Breast epithelium (tissue), 4 donors: ENCODE results near the gene ARF3. TPM values are rescaled to one million over a fixed set of nuclear protein-coding genes. Genes with fewer than 3 reads are reported as not detected.

Experiments used
- DNase-seq, 2 donors: peaks; one replicate each; pipeline ENCODE4 v3.0.0-alpha.2; 2019; ENCODE audit warnings: low spot score in 2 of 2
- H3K27ac ChIP-seq, 2 donors: fragments of 200-600 bp; sonication (generic) in 1 of 2; one replicate each; pipeline ENCODE4 v1.5.1; 2016 to 2019; ENCODE audit warnings: mild to moderate bottlenecking in 1 of 2
- H3K27me3 ChIP-seq, 2 donors: fragments of 200-600 bp; sonication (generic) in 1 of 2; one replicate each; pipeline versions ENCODE4 v1.5.1 to v1.6.0; 2017 to 2019; ENCODE audit warnings: control low read depth in 1 of 2, mild to moderate bottlenecking in 1 of 2
- H3K36me3 ChIP-seq: fragments of 200-600 bp; one replicate; pipeline ENCODE4 v1.5.1; 2019
- H3K4me1 ChIP-seq, 2 donors: fragments of 200-600 bp; sonication (generic); one replicate each; pipeline ENCODE4 v1.5.1; 2016 to 2019; ENCODE audit warnings: control low read depth in 1 of 2
- H3K4me3 ChIP-seq, 3 donors: fragments of 200-600 bp; sonication (generic); 1 replicate in 2 of 3; 2 replicates in 1 of 3; pipeline ENCODE4 v1.5.1; 2016 to 2019; ENCODE audit warnings: mild to moderate bottlenecking in 3 of 3, moderate library complexity in 2 of 3
- H3K9me3 ChIP-seq, 2 donors: fragments of 200-600 bp; sonication (generic) in 1 of 2; one replicate each; pipeline ENCODE4 v1.5.1; 2016 to 2019; ENCODE audit warnings: control low read depth in 1 of 2
- POLR2A ChIP-seq: fragments of 450-650 bp; IDR thresholded peaks from one replicate; pipeline ENCODE4 v1.6.1; 2016; ENCODE audit warnings: antibody characterized with exemption, mild to moderate bottlenecking, moderate library complexity
- POLR2AphosphoS5 ChIP-seq, 3 donors: sonication (generic); formaldehyde crosslinking; IDR thresholded peaks; one replicate each; pipeline ENCODE4 v1.6.1; 2017; ENCODE audit warnings: antibody characterized with exemption in 3 of 3
- intact Hi-C: fragments of 100-400 bp; cut with DNase I; formaldehyde crosslinking; loops from one replicate; pipeline ENCODE4 v1.15.1; 2023; ENCODE audit warnings: low total_unique reads
- total RNA-seq, 3 donors: library from RNA; depleted of rRNA; stranded (reverse); fragments of >200 nt; gene quantifications; one replicate each; pipeline ENCODE4 v1.1.0, GENCODE V29; 2016
- TF ChIP-seq, protein P1 (sequence below), 3 donors: fragments of 450-650 bp; IDR thresholded peaks; one replicate each; pipeline ENCODE4 v1.5.1; 2016 to 2017; ENCODE audit warnings: antibody characterized with exemption in 3 of 3, mild to moderate bottlenecking in 3 of 3, moderate library complexity in 3 of 3

The ARF3 gene
- total RNA-seq, 3 donors from 2014 or later = 65.2 to 86.2 (median 75.2) TPM

DNA sequence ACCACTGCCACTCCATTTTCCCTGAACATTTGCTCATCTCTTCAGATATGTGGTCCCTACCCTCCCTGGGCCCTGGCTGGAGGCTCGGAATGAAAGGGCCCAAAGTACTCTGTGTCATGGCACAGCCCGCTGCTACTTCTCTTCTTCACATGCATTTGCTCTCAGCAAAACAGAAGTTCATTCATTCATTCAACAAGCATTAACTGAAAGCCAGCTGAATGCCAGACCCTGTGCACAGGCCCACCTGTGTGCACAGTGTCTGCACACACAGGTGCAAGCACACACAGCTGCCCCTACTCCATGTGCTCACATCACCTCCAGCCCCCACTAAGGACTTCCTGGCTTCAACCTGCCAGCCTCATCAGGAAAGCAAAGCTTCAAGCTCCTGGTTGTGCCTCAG lies 28.6 kb upstream of the ARF3 start:
- H3K27ac ChIP-seq = no peak overlapping the region
- intact Hi-C loops = no loop called here
- no peak for DNase-seq
- TF ChIP-seq, protein P1, sequence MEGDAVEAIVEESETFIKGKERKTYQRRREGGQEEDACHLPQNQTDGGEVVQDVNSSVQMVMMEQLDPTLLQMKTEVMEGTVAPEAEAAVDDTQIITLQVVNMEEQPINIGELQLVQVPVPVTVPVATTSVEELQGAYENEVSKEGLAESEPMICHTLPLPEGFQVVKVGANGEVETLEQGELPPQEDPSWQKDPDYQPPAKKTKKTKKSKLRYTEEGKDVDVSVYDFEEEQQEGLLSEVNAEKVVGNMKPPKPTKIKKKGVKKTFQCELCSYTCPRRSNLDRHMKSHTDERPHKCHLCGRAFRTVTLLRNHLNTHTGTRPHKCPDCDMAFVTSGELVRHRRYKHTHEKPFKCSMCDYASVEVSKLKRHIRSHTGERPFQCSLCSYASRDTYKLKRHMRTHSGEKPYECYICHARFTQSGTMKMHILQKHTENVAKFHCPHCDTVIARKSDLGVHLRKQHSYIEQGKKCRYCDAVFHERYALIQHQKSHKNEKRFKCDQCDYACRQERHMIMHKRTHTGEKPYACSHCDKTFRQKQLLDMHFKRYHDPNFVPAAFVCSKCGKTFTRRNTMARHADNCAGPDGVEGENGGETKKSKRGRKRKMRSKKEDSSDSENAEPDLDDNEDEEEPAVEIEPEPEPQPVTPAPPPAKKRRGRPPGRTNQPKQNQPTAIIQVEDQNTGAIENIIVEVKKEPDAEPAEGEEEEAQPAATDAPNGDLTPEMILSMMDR (IDR thresholded peaks at IDR 0.05) = no peak
- TF ChIP-seq POLR2AphosphoS5 (IDR thresholded peaks at IDR 0.05) = no peak
- no peak for TF ChIP-seq POLR2A
- H3K27me3 ChIP-seq = peaks cover 0 to 19% of the 10 kb centered on the region in 2 donors
- H3K9me3 ChIP-seq = no peaks in the 10 kb centered on the region
- no peaks in the 10 kb centered on the region for H3K36me3 ChIP-seq
- peaks cover 2 to 5% of the 10 kb centered on the region in 2 donors for H3K4me1 ChIP-seq
- H3K4me3 ChIP-seq = no peak overlapping the region

- Histone ChIP-seq H3K4me1 (peaks cover 6 to 9% of the 10 kb centered on the region in 2 donors), H3K9me3 (no peaks in the 10 kb centered on the region), H3K27ac (no peak overlapping the region), H3K27me3 (peaks cover 0 to 24% of the 10 kb centered on the region in 2 donors), H3K36me3 (no peaks in the 10 kb centered on the region), H3K4me3 (no peak overlapping the region)
- intact Hi-C loops = no loop called here
- TF ChIP-seq, protein P1 (IDR thresholded peaks at IDR 0.05) = no peak
- TF ChIP-seq POLR2AphosphoS5 (IDR thresholded peaks at IDR 0.05) (no peak), POLR2A (no peak)
- DNase-seq = no peak
Observed at GRCh38 chr12:48985475-48985897, 28.2 kb upstream of the ARF3 start.

GRCh38 chr12:48982397-48983080 lies 25.3 kb upstream of the ARF3 start:
- no peaks in the 10 kb centered on the region for H3K36me3 ChIP-seq
- H3K4me1 ChIP-seq = peaks cover 18 to 32% of the 10 kb centered on the region in 2 donors
- intact Hi-C loops = no loop called here
- no peak overlapping the region for H3K4me3 ChIP-seq
- TF ChIP-seq POLR2A = no peak
- no peak for TF ChIP-seq POLR2AphosphoS5 (IDR thresholded peaks at IDR 0.05)
- no peaks in the 10 kb centered on the region for H3K9me3 ChIP-seq
- no peak overlapping the region for H3K27ac ChIP-seq
- DNase-seq = no peak
- peaks cover 3 to 49% of the 10 kb centered on the region in 2 donors for H3K27me3 ChIP-seq

DNA sequence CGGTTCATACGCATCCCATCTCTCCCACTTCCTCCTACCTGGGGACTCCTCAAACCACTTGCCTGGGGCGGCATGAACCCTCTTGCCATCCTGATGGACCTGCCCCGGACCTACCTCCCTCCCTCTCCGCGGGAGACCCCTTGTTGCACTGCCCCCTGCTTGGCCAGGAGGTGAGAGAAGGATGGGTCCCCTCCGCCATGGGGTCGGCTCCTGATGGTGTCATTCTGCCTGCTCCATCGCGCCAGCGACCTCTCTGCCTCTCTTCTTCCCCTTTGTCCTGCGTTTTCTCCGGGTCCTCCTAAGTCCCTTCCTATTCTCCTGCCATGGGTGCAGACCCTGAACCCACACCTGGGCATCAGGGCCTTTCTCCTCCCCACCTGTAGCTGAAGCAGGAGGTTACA lies 24.5 kb upstream of the ARF3 start:
- peaks cover 3 to 56% of the 10 kb centered on the region in 2 donors for H3K27me3 ChIP-seq
- intact Hi-C loops = no loop called here
- peak overlapping the region in 2 of 3 donors; percentile 42 to 66 for H3K4me3 ChIP-seq
- H3K27ac ChIP-seq = no peak overlapping the region
- no peak for DNase-seq
- no peaks in the 10 kb centered on the region for H3K9me3 ChIP-seq
- no peaks in the 10 kb centered on the region for H3K36me3 ChIP-seq
- TF ChIP-seq, protein P1 (IDR thresholded peaks at IDR 0.05) = no peak
- no peak for TF ChIP-seq POLR2AphosphoS5 (IDR thresholded peaks at IDR 0.05)
- TF ChIP-seq POLR2A = no peak
- H3K4me1 ChIP-seq = peaks cover 18 to 32% of the 10 kb centered on the region in 2 donors

- intact Hi-C loops = no loop called here
- Histone ChIP-seq H3K4me1 (peaks cover 18 to 32% of the 10 kb centered on the region in 2 donors), H3K9me3 (no peaks in the 10 kb centered on the region), H3K4me3 (peak overlapping the region in 2 of 3 donors; percentile 42 to 66), H3K36me3 (no peaks in the 10 kb centered on the region), H3K27me3 (peaks cover 3 to 51% of the 10 kb centered on the region in 2 donors), H3K27ac (no peak overlapping the region)
- TF ChIP-seq, protein P1 (IDR thresholded peaks at IDR 0.05) = no peak
- no peak for DNase-seq
Observed at GRCh38 chr12:48980953-48981756, 23.9 kb upstream of the ARF3 start.
